Small intestine (tissue), 7 donors: ENCODE measurements around the gene INHBE. TPM values are rescaled to one million over a fixed set of nuclear protein-coding genes. Genes with fewer than 3 reads are reported as not detected.

Experiments
- DNase-seq, 2 donors: peaks; one replicate each; pipeline versions ENCODE4 v3.0.0 to v3.0.0-alpha.2; 2013
- FAIRE-seq: peaks from 2 replicates; lab custom pipeline; 2012; peaks lifted over from hg19 to GRCh38; lab: Jason Lieb, UNC
- H3K27ac ChIP-seq, 3 donors: one replicate each; pipeline ENCODE4 v1.5.1; 2013; ENCODE audit warnings: low read length in 2 of 3, mild to moderate bottlenecking in 2 of 3, control low read depth in 1 of 3, inconsistent platforms in 1 of 3, low read depth in 1 of 3, moderate library complexity in 1 of 3
- H3K27me3 ChIP-seq, 3 donors: one replicate each; pipeline ENCODE4 v1.6.1; 2013; ENCODE audit warnings: low read length in 3 of 3, inconsistent platforms in 1 of 3; ENCODE audit not compliant: control insufficient read depth in 3 of 3, insufficient read depth in 3 of 3
- H3K36me3 ChIP-seq, 3 donors: one replicate each; pipeline ENCODE4 v1.6.1; 2013; ENCODE audit warnings: low read length in 3 of 3, inconsistent platforms in 1 of 3, low read depth in 1 of 3, mild to moderate bottlenecking in 1 of 3, moderate library complexity in 1 of 3; ENCODE audit not compliant: control insufficient read depth in 3 of 3, insufficient read depth in 2 of 3
- H3K4me1 ChIP-seq, 3 donors: one replicate each; pipeline ENCODE4 v1.6.1; 2013; ENCODE audit warnings: low read length in 2 of 3, inconsistent platforms in 1 of 3, low read depth in 1 of 3, mild to moderate bottlenecking in 1 of 3, moderate library complexity in 1 of 3; ENCODE audit not compliant: control insufficient read depth in 3 of 3, insufficient read depth in 2 of 3
- H3K4me3 ChIP-seq, 3 donors: one replicate each; pipeline ENCODE4 v1.5.1; 2013; ENCODE audit warnings: low read length in 3 of 3, control low read depth in 1 of 3, inconsistent platforms in 1 of 3, low read depth in 1 of 3, mild to moderate bottlenecking in 1 of 3, moderate library complexity in 1 of 3
- H3K9me3 ChIP-seq, 2 donors: one replicate each; pipeline ENCODE4 v1.6.1; 2013; ENCODE audit warnings: low read depth in 1 of 2, low read length in 1 of 2; ENCODE audit not compliant: control insufficient read depth in 2 of 2, insufficient read depth in 1 of 2
- WGBS, 3 donors: extraction: QIAGEN DNeasy Blood & Tissue Kit; methylation state at CpG; one replicate each; pipeline ENCODE4 v1.1.7; 2013; 5-methylcytosine and 5-hydroxymethylcytosine counted together
- polyA plus RNA-seq, 4 donors: library from polyadenylated mRNA; stranded (reverse) in 3 of 4; unstranded in 1 of 4; fragments of 200-250 nt in 3 of 4; fragments of 120-200 nt in 1 of 4; gene quantifications; one replicate each; pipeline versions ENCODE4 v1.2.1 to v1.2.3, GENCODE V29; 2013
- donor health status: healthy with polysubstance abuse.
- donor health status: control.
- donor health status: control.
- donor health status: Bipolar disorder and iron deficiency.
- donor health status: healthy.

Gene INHBE
- polyA plus RNA-seq, 4 donors: 0.21 to 1.4 TPM; not detected in 2

DNA sequence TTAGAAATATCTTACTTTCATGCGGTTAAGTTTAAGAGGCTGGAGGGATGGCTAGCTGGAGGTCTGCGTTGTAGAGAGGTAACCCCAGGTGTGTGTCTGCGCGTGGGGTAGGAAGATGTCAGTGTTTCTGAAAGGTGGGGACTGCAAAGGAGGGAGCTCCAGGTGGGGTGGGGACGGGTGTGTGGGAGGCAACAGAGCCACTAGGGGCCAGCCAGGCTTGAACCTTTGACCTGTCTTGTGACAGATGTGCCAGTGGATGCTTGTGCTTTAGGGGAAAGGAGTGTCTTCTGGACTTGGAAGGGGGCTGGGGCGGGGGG lies 5.3 kb downstream of the INHBE start:
- peak overlapping the region in 2 of 3 donors; percentile 42 to 69 for H3K27ac ChIP-seq
- no peaks in the 10 kb centered on the region for H3K9me3 ChIP-seq
- 2 to 3% (median 3%) methylated on average over 5 to 6 of the region's 6 CpGs for WGBS, 3 donors
- peaks cover 0 to 18% (median 0%) of the 10 kb centered on the region in 3 donors for H3K27me3 ChIP-seq
- FAIRE-seq (no peak), DNase-seq (peak in 1 of 2 donors; percentile 49)
- H3K4me1 ChIP-seq: peaks cover 3 to 37% (median 5%) of the 10 kb centered on the region in 3 donors
- H3K36me3 ChIP-seq: peaks cover 0 to 10% (median 0%) of the 10 kb centered on the region in 3 donors
- H3K4me3 ChIP-seq: peak overlapping the region in 2 of 3 donors; percentile 55 to 87

DNA sequence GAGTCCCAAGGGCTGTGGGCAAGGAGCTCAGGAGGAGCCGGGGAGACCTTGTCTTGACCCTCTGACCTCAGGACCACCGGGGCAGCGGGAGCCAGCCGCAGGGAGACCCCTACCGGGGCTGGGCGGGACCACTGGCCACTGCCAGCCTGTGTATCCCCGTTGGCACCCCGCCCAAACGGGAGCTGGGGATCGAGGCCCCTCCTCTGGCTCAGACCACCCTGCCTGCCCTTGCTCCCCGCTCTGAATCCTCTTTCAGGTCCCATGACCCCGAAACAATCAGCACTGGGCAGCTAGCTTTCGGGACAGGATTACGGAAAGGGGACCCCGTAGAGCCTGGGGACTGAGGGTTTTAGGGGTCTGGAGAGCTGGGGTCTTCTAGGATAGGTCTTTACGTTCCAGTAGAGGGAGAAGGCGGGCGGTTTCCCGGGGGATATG lies 5.8 kb downstream of the INHBE start:
- H3K4me3 ChIP-seq: peak overlapping the region in 2 of 3 donors; percentile 43 to 87
- H3K27ac ChIP-seq: peak overlapping the region in 2 of 3 donors; percentile 42 to 69
- WGBS, 3 donors: 3 to 5% (median 3%) methylated on average over 18 to 19 of the region's 19 CpGs

GRCh38 chr12:57461276-57461916 lies 6.3 kb downstream of the INHBE start:
- FAIRE-seq: no peak
- no peaks in the 10 kb centered on the region for H3K9me3 ChIP-seq
- H3K27ac ChIP-seq: peak overlapping the region in 2 of 3 donors; percentile 76 to 85
- H3K36me3 ChIP-seq: peaks cover 0 to 15% (median 0%) of the 10 kb centered on the region in 3 donors
- H3K4me1 ChIP-seq: peaks cover 3 to 27% (median 5%) of the 10 kb centered on the region in 3 donors
- 0 to 1% (median 0%) methylated on average over 23 to 32 of the region's 32 CpGs for WGBS, 3 donors
- H3K4me3 ChIP-seq: peak overlapping the region; percentile 36 to 87 (median 43)
- H3K27me3 ChIP-seq: peaks cover 0 to 21% (median 0%) of the 10 kb centered on the region in 3 donors
- DNase-seq: peak in 1 of 2 donors; percentile 72

More for the DNA sequence above, 5.8 kb downstream of the INHBE start:
- H3K4me1 ChIP-seq: peaks cover 3 to 33% (median 5%) of the 10 kb centered on the region in 3 donors
- no peak for FAIRE-seq
- peaks cover 0 to 14% (median 0%) of the 10 kb centered on the region in 3 donors for H3K36me3 ChIP-seq
- peak in 1 of 2 donors; percentile 54 for DNase-seq
- no peaks in the 10 kb centered on the region for H3K9me3 ChIP-seq
- peaks cover 0 to 21% (median 0%) of the 10 kb centered on the region in 3 donors for H3K27me3 ChIP-seq

DNA sequence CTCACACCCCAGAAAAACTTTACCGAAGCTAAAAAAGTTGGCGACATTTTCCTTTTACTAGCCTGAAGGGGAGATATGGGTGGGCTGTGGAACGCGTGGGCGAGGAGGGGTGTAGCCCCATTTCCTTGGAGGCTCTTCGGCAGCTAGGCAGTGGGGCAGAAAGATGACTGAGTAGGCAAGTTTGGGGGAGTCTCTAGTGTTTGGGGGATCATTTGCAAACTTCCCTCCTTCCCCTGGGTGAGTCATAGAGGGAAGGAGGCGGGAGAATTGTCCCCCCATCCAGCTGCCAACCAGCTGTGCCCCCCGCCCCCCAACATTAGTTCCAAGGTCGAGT lies 6.8 kb downstream of the INHBE start:
- H3K4me1 ChIP-seq: peaks cover 3 to 27% (median 5%) of the 10 kb centered on the region in 3 donors
- H3K27ac ChIP-seq: peak overlapping the region in 2 of 3 donors; percentile 76 to 85
- peaks cover 0 to 15% (median 0%) of the 10 kb centered on the region in 3 donors for H3K36me3 ChIP-seq
- H3K4me3 ChIP-seq: peak overlapping the region; percentile 36 to 87 (median 43)
- no peaks in the 10 kb centered on the region for H3K9me3 ChIP-seq
- DNase-seq: no peak
- peaks cover 0 to 21% (median 0%) of the 10 kb centered on the region in 3 donors for H3K27me3 ChIP-seq
- whole genome bisulfite sequencing, 3 donors: 0% methylated on average over 8 to 9 of the region's 9 CpGs
- no peak for FAIRE-seq

DNA sequence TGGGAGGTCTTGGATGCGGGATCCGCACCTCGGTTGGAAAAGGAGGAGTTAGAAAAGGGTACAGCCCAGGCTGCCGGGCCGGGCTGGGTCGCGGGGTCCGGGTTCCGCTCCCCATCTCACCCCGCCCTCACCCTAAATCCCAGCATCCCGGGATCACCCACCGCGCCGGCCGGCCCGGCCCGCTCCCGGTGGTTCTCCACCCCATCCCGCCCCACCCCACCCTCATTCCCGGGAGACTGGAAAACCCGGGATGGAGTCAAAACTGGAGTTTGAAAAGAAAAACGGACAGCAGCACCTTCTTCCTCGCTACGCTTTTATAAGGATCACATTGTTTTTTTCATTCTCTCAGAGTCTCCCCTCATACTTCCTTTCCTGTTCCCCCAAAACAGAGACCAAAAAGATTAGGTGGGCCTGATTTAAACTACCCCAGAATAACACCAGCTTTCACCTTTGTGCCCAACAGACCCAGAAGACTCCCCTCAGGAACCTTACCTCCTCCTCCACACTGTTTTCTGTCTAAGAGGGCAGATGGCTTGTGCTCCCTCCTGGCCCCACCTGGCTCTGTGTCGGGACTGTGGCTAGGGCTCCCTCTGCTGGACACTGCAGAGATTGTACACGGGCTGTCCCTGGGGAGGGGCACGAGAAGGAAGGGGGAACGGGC lies 7.3 kb downstream of the INHBE start:
- Histone ChIP-seq H3K4me3 (peak overlapping the region; percentile 36 to 87 (median 43)), H3K9me3 (no peaks in the 10 kb centered on the region), H3K4me1 (peaks cover 3 to 27% (median 5%) of the 10 kb centered on the region in 3 donors), H3K36me3 (peaks cover 0 to 16% (median 0%) of the 10 kb centered on the region in 3 donors), H3K27me3 (peaks cover 0 to 21% (median 0%) of the 10 kb centered on the region in 3 donors), H3K27ac (peak overlapping the region; percentile 22 to 85 (median 76))
- 0% methylated on average over 24 to 28 of the region's 28 CpGs for WGBS, 3 donors
- DNase-seq: peak; percentile 91 to 94
- no peak for FAIRE-seq

DNA sequence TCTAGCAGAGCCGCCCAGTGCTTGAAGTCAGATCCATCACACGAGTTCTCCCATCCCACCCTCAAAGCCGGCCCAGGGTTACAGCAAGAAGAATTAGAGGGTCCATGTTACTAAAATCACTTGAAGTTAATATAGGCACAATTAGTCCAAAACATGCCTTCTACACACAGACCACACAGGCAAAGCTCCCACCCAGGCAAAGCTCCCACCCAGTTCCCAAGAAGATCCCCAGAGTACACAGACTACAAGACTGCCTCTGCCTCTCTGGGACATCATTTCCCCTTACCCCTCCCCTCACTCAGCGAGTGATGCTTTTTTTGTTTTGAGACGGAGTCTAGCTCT lies 7.8 kb downstream of the INHBE start:
- Histone ChIP-seq H3K4me1 (peaks cover 3 to 27% (median 5%) of the 10 kb centered on the region in 3 donors), H3K27ac (no peak overlapping the region), H3K27me3 (peaks cover 0 to 22% (median 0%) of the 10 kb centered on the region in 3 donors), H3K4me3 (no peak overlapping the region), H3K36me3 (peaks cover 0 to 21% (median 0%) of the 10 kb centered on the region in 3 donors), H3K9me3 (no peaks in the 10 kb centered on the region)
- DNase-seq (no peak), FAIRE-seq (no peak)
- 26 to 29% (median 28%) methylated on average over 5 of the region's 5 CpGs for WGBS, 3 donors

DNA sequence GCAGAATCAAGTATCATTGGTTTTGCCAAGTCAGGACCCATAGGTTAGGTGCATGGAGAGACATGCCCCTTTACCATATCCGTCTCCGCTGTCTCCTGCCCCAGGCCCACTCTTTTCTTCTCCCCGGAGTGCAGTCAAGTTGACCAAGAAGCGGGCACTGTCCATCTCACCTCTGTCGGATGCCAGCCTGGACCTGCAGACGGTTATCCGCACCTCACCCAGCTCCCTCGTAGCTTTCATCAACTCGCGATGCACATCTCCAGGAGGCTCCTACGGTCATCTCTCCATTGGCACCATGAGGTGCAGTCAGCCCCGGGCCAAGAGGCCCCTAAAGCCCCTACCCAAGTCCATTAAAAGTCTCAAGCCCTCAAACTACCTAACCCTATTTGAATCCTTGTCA lies 9.5 kb downstream of the INHBE start:
- WGBS, 3 donors: 92 to 97% (median 94%) methylated on average over 12 of the region's 12 CpGs
- no peak for DNase-seq
- H3K36me3 ChIP-seq: peaks cover 0 to 26% (median 0%) of the 10 kb centered on the region in 3 donors
- no peak overlapping the region for H3K27ac ChIP-seq
- H3K9me3 ChIP-seq: no peaks in the 10 kb centered on the region
- H3K27me3 ChIP-seq: peaks cover 0 to 25% (median 0%) of the 10 kb centered on the region in 3 donors
- peaks cover 3 to 23% (median 5%) of the 10 kb centered on the region in 3 donors for H3K4me1 ChIP-seq
- no peak for FAIRE-seq
- H3K4me3 ChIP-seq: no peak overlapping the region

GRCh38 chr12:57465030-57465746 lies 10.1 kb downstream of the INHBE start:
- Histone ChIP-seq H3K9me3 (no peaks in the 10 kb centered on the region), H3K36me3 (peaks cover 0 to 26% (median 0%) of the 10 kb centered on the region in 3 donors), H3K27me3 (peaks cover 0 to 25% (median 0%) of the 10 kb centered on the region in 3 donors), H3K4me1 (peaks cover 5 to 25% (median 6%) of the 10 kb centered on the region in 3 donors), H3K27ac (no peak overlapping the region), H3K4me3 (no peak overlapping the region)
- peak in 1 of 2 donors; percentile 0 for DNase-seq
- FAIRE-seq: no peak
- WGBS, 3 donors: 79 to 89% (median 86%) methylated on average over 6 of the region's 6 CpGs
